Glomerular endothelial cell (primary cell): ENCODE results near the gene CNRIP1. TPM values are rescaled to one million over a fixed set of nuclear protein-coding genes. Genes with fewer than 3 reads are reported as not detected.

ENCODE experiments used
- DNase-seq: peaks from one replicate; pipeline ENCODE4 v3.0.0-alpha.2; 2011; ENCODE audit warnings: low read depth, low spot score; ENCODE audit errors: extremely low read depth
- total RNA-seq: library from RNA; depleted of rRNA; stranded (reverse); fragments of >200 nt; gene quantifications from 2 replicates; pipeline ENCODE4 v1.2.3, GENCODE V29; 2015

CNRIP1 gene
- total RNA-seq, 1 donor from 2014 or later, result 50.6 TPM

DNA sequence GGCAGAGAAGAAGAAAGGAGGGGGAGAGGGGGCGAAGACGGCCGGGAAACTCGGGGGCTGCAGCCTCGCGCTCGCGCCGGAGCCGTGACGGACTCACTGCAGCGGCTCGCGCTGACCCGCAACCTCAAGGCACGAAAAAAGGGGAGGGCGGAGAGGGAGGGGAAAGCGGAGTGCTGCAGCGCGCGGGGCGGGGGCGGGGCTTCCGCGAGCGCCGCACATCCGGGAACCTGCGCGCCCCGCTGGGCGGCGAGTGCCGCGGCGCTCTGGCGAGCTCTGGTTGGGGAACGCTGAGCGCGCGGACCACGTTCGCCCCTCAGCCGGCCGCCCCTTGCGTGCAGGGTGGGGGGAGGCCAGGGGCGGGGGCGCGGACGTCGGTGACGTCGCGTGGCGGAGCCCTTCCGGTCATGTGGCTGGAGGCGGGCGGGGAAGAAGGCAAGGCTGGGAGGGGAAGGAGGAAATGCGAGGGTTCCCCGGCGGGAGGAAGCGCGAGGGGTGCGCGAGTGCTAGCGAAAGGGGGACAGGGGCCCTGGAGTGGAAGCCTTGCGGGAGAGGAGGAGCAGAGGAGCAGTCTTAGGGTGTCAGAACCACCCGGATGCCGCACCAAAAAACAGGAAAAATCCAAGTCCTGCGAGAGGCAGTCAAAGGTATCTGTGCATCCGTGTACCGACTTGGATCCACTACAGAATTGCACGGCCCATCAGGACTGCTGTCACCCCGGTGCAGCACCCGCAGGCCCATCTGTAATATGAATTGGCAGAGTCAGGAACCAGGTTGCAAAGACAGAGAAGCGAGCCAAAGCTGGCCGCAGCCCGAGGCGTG lies 67.1 kb downstream of the CNRIP1 start, which contains the start of gene PPP3R1:
TSS of gene PPP3R1 (minus strand) at position 133 of the 819 bp plus-strand sequence. CDS start 405 bp downstream, outside the sequence.
- no peak for DNase-seq

DNA sequence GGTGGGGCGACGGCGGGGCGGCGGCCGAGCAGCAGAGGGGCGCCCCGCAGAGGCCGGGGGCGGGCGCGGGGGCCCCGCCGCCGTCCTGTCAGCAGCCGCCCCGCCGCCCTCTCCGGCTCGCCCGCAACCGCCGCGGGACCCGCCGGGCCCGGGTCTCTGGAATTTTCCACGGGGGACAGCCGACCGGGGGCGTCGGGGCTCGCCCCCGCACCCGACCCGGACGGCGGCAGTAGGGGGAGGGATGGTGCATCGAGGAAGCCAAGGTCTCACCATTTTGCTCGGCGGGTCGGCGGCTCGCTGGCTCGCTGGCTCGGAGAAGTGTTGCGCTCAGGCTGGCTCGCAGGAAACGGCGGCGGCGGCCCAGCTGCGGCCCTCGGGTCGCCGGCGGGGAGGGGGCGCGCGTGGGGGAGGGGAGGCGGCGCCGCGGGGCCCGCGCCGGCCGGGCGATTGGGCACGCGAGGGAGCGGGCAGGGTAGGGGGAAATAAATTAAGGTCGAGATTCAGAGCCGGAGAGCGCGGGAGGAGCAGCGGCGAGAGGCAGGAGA lies 67.8 kb downstream of the CNRIP1 start:
- DNase-seq, result no peak

DNA sequence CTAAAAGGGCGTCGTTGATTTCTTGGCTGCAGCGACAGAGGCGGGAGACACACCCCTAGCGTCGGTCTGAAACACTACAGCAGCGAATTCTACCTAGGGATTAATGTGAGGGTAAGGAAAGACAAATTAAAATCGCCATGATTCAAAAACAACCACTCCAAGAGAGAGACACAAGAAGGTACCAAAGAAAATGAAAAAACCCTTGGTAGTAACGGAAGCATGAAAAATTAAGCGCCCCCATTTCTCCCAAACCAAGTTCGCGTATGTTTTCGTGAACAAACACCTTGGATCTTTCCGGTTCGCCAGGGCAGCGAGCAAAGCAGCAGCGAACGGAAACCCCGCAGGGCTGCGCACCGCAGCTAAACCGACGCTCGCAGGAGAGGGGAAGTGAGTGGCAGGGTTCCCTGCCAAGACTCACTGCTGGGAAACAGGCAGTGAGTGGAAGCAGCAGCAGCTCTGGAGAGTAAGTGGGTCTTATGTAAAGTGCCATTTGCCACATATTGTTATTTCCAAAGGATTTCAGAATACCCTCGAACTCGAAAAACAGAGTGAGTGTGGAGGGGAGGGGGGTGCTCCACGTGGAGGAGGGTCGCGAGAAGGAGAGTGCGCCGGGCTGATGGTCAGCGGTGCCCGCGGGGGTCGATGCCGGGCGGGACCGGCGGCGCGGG lies 68.4 kb downstream of the CNRIP1 start:
- DNase-seq, result no peak

DNA sequence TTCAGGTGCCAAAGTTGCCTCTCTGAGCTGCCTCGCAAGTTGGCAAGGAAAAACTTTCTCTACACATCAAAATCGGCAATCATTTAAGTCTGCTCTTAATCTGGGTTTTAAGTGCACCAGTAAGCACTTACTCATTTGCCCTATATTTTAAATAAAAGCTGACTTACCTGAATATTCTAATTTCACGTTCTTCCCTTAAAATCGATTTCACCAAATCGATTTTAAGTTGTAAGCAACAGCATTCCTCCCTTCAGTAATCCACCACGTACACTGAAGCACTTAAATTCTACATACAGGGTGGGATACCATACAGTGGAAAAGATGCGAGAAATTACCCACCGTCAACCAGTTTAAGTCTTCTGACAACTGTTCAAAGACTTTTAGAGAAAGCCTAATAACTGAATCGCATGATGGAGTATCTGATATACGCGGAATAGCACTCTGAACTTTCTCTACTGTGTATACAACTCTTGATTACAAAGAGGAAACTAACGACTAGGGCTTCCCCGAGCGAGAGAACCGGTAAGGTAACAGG lies 69.0 kb downstream of the CNRIP1 start:
- no peak for DNase-seq

DNA sequence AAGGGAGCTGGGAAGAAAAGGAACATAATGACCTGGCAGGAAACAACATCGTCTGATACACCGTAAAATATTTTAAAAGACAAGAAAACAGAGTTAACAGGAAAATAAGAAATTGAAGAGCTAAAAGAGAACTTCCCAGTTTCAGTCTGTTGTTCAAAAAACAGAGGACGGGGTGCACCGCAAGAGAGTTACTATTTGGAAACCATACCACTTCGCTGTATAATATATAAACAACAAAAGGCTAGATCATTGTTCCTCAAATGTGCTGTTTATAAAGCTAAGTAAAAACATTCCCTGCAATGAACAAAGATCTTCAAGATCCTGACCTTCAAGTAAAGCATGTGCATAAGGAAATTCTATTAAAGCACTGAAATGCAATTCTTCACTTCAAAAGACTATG lies 69.6 kb downstream of the CNRIP1 start:
- no peak for DNase-seq

DNA sequence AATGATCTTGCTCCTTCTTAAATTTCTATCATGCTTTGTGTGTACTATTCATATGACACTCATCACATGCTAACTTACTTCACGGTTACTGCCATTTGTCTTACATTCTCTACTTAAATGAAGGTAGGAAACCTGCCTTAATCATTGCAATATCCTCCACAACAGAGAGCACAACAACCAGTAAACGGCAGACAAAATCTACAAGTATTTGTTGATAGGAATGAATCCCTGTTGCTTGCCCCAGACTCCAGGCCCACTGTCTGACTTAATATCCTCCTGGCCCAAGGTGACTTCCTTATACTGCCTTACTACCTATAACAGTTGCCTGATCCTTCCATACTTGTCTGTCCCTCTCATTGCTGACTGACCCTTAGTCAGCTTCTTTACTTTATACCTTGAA lies 70.9 kb downstream of the CNRIP1 start:
- no peak for DNase-seq

DNA sequence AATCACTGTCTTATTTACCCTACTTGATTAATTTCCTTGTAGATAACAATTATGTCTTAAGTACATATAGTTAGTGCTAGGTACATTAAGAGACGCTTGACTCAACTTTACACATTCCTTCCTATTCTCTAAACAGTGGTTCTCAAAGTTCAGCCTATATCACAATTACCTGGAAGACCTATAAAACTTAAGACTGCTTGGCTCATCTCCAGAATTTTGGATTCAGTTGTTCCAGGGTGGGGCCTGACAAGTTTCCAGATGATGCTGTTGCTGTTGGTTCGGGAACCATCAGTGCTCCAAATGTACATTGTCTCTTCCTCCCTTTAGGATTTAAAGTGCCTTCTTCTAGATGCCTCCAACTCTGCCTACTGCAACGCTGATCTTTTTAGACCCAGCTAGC lies 71.4 kb downstream of the CNRIP1 start:
- DNase-seq, result no peak

DNA sequence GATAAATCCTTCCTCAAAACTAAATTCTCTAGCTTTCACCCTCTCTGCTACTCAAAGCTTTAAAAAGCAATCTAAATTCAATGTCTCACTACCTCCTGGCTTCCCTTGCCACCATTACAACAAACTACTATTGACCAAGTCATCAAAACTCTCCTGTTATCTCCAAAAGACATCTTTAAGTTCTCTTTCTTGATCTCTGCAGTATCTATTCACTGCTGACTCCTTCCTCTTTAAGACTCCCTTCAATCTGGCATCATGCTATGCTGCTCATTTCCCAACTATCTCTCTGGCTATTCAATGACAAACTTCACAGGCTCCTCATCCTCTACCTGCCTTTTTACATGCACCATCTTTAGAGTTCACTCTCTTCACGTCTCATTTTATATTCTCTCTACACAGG lies 73.4 kb downstream of the CNRIP1 start:
- no peak for DNase-seq

DNA sequence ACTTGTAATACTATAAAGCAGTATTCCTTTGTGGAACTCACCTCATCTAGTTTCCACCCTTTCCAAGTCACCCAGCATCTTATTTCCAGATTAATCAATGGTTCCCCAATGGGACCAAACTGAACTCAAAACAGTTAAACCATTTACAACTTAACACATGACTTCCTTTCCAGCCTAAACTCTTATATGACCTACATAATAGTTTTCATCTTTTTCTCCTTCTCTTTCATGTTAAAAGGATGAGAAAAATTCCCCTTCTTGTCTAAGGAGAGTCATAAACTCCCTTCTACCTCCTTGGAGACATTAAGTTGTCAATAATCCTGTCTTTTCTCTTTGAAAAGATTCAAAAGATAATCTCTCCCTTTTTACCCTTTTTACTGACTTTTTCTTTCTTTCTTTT lies 74.1 kb downstream of the CNRIP1 start:
- no peak for DNase-seq

DNA sequence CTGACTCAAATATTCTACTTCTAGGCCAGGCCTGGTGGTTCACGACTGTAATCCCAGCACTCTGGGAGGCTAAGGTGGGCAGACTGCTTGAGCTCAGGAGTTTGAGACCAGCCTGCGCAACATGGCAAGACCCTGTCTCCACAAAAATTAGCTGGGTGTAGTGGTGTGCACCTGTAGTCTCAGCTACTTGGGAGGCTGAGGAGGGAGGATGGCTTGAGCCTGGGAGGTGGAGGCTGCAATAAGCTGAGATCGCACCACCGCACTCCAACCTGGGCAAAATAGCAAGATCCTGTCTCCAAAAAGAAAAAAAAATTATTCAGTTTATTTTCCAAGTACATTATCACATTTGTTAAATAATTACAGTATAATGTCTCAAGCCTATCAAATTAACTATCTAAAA lies 74.7 kb downstream of the CNRIP1 start:
- DNase-seq, result no peak

DNA sequence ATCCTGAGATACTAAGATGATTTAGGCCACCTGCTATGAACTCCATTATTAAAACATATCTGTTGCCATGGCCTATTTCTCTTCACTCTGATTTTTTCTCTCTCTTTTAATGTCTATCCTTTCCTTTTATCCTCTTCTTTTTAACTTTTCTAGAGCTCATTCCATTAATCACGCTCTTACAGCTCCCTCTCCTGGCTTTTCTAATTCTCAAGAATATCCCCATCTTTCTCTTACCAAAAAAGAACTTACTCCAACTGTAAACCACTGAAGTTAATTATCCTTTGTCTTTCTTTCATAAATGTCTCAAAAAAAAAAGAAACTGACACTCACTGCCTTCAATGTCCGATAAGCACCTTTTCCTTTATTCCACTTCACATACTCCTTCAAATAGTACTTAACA lies 75.3 kb downstream of the CNRIP1 start:
- DNase-seq, result no peak

Other genes starting within 250 kb of the CNRIP1 start
- gene PNO1, start 162.1 kb downstream of the CNRIP1 start, total RNA-seq, result 15.7 and 25.9 TPM in 2 replicates
- 28.1 and 39.4 TPM in 2 replicates for gene PPP3R1, start 67.4 kb downstream of the CNRIP1 start, total RNA-seq
- gene PLEK, start 45.3 kb upstream of the CNRIP1 start, total RNA-seq, result 0.12 TPM in 1 of 2 replicates, not detected in the other
- gene FBXO48, start 147.3 kb upstream of the CNRIP1 start, total RNA-seq, result 0.19 and 0.64 TPM in 2 replicates
- gene APLF, start 147.6 kb upstream of the CNRIP1 start, total RNA-seq, result 2.4 and 3.3 TPM in 2 replicates